ENCODE results near the gene TENT5A.

DNA sequence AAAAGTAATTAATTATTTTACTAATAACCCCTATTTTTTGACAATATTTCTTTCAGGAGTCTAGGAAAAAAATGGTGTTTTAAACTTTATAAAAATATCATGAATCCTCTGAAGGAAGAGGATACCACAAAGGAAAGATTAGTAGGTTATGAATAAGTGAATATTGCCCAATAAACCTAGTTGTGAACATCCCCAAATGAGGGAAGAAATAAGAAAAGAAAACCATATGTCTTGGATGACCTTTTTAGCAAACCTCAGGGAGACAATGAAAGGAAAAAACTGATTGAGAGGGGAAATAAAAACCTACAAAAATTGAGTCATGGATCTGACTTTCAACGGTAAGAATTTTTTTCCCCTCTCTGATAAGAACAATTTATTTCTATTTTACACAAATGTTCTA, 34.4 kb downstream of the TENT5A start:
- TF ChIP-seq, protein P1, sequence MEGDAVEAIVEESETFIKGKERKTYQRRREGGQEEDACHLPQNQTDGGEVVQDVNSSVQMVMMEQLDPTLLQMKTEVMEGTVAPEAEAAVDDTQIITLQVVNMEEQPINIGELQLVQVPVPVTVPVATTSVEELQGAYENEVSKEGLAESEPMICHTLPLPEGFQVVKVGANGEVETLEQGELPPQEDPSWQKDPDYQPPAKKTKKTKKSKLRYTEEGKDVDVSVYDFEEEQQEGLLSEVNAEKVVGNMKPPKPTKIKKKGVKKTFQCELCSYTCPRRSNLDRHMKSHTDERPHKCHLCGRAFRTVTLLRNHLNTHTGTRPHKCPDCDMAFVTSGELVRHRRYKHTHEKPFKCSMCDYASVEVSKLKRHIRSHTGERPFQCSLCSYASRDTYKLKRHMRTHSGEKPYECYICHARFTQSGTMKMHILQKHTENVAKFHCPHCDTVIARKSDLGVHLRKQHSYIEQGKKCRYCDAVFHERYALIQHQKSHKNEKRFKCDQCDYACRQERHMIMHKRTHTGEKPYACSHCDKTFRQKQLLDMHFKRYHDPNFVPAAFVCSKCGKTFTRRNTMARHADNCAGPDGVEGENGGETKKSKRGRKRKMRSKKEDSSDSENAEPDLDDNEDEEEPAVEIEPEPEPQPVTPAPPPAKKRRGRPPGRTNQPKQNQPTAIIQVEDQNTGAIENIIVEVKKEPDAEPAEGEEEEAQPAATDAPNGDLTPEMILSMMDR (conservative IDR thresholded peaks at IDR 0.05): no peak
- no peak for TF ChIP-seq EZH2 (IDR thresholded peaks at IDR 0.05; ENCODE audit: low read depth)

Measured in PC-9 (cell line).